K562 (cell line): ENCODE results near the gene AKAP6.

Experiments
- EP300 ChIP-seq: IDR thresholded peaks from 2 replicates; pipeline ENCODE4 v1.6.1; 2012; ENCODE audit warnings: low read length, improper control_type of control experiment
- HNRNPH1 ChIP-seq: fragments of 200-400 bp; formaldehyde crosslinking; optimal IDR thresholded peaks from 2 replicates; pipeline ENCODE3; 2017; ENCODE audit warnings: low read depth, mild to moderate bottlenecking, low read length, moderate library complexity
- HSF4 ChIP-seq: fragments of 250-450 bp; sonication (Bioruptor Pico); IDR thresholded peaks from 2 replicates; pipeline ENCODE4 v2.1.2; 2022; ENCODE audit warnings: mild to moderate bottlenecking, moderate library complexity, borderline replicate concordance
- KDM4B ChIP-seq, 2 experiments: fragments of 450-650 bp in 1 of 2; sonication (generic) in 1 of 2; IDR thresholded peaks; 2 replicates each; pipeline ENCODE4 v1.6.1; 2016 to 2017; ENCODE audit warnings: borderline replicate concordance in 2 of 2, antibody characterized with exemption in 1 of 2, low read depth in 1 of 2, mild to moderate bottlenecking in 1 of 2

GRCh38 chr14:32310876-32311275, 18.2 kb upstream of the AKAP6 start:
- no peak for TF ChIP-seq KDM4B (IDR thresholded peaks at IDR 0.05; ENCODE audit: borderline replicate concordance in 2 of 2, low read depth in 1 of 2)
- TF ChIP-seq HNRNPH1, result no peak
- TF ChIP-seq EP300, result no peak
- TF ChIP-seq HSF4 (CRISPR knock-in tag), result no peak
